OCI-LY7 (cell line): Measurements from ENCODE around the gene PBX1.

Source experiments
- EZH2phosphoT487 ChIP-seq: fragments of 200-600 bp; sonication (generic); IDR thresholded peaks from 2 replicates; pipeline ENCODE4 v1.6.1; 2018; ENCODE audit warnings: low read depth, borderline replicate concordance, mild to moderate bottlenecking, mixed run types, antibody characterized with exemption, low read length, moderate library complexity, mixed read lengths
- TF ChIP-seq, protein P1 (sequence below): fragments of 200-600 bp; sonication (generic); conservative IDR thresholded peaks from 2 replicates; pipeline ENCODE4 v1.5.1; 2014; ENCODE audit warnings: mild to moderate bottlenecking, antibody characterized with exemption, low read length, moderate library complexity, mixed read lengths

GRCh38 chr1:164770131-164770529, 211.1 kb downstream of the PBX1 start:
- TF ChIP-seq, protein P1, sequence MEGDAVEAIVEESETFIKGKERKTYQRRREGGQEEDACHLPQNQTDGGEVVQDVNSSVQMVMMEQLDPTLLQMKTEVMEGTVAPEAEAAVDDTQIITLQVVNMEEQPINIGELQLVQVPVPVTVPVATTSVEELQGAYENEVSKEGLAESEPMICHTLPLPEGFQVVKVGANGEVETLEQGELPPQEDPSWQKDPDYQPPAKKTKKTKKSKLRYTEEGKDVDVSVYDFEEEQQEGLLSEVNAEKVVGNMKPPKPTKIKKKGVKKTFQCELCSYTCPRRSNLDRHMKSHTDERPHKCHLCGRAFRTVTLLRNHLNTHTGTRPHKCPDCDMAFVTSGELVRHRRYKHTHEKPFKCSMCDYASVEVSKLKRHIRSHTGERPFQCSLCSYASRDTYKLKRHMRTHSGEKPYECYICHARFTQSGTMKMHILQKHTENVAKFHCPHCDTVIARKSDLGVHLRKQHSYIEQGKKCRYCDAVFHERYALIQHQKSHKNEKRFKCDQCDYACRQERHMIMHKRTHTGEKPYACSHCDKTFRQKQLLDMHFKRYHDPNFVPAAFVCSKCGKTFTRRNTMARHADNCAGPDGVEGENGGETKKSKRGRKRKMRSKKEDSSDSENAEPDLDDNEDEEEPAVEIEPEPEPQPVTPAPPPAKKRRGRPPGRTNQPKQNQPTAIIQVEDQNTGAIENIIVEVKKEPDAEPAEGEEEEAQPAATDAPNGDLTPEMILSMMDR: no peak
- TF ChIP-seq EZH2phosphoT487: no peak
